Measurements from ENCODE around the gene AP1G1. TPM values are rescaled to one million over a fixed set of nuclear protein-coding genes. Genes with fewer than 3 reads are reported as not detected.

Gene AP1G1
- total and polyA plus RNA-seq, 2 donors (not counting 1 experiment from before 2014, with no cell fraction given): 55.5 to 102 TPM

GRCh38 chr16:71711789-71712188 is 96.8 kb downstream of the AP1G1 start:
- DNase-seq (ENCODE audit: low read depth in 2 of 2): no peak
- no peak overlapping the region for H3K4me2 ChIP-seq (ENCODE audit: extremely low read depth, insufficient read depth, low read length)
- TF ChIP-seq CTCF (conservative IDR thresholded peaks at IDR 0.05 in 1 of 2, IDR thresholded peaks at IDR 0.05 in 1 of 2; ENCODE audit: low read depth in 1 of 2, low read length in 2 of 2) (no peak), EZH2 (IDR thresholded peaks at IDR 0.05; ENCODE audit: low read length, missing control alignments) (no peak)

GRCh38 chr16:71709229-71709781 is 99.3 kb downstream of the AP1G1 start:
- Histone ChIP-seq H3K4me1 (ENCODE audit: control insufficient read depth, extremely low read depth, insufficient read depth, low read length) (peaks cover 11% of the 10 kb centered on the region), H4K20me1 (ENCODE audit: control insufficient read depth, extremely low read depth, insufficient read depth, low read length) (no peaks in the 10 kb centered on the region), H3K4me2 (ENCODE audit: extremely low read depth, insufficient read depth, low read length) (peak overlapping the region; percentile 54), H3K9me3 (ENCODE audit: control insufficient read depth, insufficient read depth, low read depth, low read length) (no peaks in the 10 kb centered on the region), H2AFZ (ENCODE audit: low read length) (no peak overlapping the region), H3K79me2 (ENCODE audit: control insufficient read depth, insufficient read depth, low read length) (peaks cover 4% of the 10 kb centered on the region), H3K27ac (ENCODE audit: insufficient read depth, low read length) (no peak overlapping the region), H3K36me3 (ENCODE audit: control insufficient read depth, insufficient read depth, low read length) (no peaks in the 10 kb centered on the region), H3K27me3 (ENCODE audit: control insufficient read depth, insufficient read depth, low read length) (no peaks in the 10 kb centered on the region), H3K9ac (ENCODE audit: insufficient read depth, low read length) (no peak overlapping the region), H3K4me3 (replicated peaks in 1 of 4; ENCODE audit: control extremely low read depth in 1 of 4, insufficient read depth in 1 of 4, low read depth in 3 of 4, low read length in 4 of 4) (no peak overlapping the region)
- DNase-seq (ENCODE audit: low read depth in 2 of 2): peak; percentile 34 to 82
- TF ChIP-seq EZH2 (IDR thresholded peaks at IDR 0.05; ENCODE audit: low read length, missing control alignments) (no peak), CTCF (conservative IDR thresholded peaks at IDR 0.05 in 1 of 2, IDR thresholded peaks at IDR 0.05 in 1 of 2; ENCODE audit: low read depth in 1 of 2, low read length in 2 of 2) (no peak)

More at GRCh38 chr16:71711789-71712188, 96.8 kb downstream of the AP1G1 start:
- H3K27ac ChIP-seq (ENCODE audit: insufficient read depth, low read length): no peak overlapping the region
- H2AFZ ChIP-seq (ENCODE audit: low read length): no peak overlapping the region
- no peaks in the 10 kb centered on the region for H3K36me3 ChIP-seq (ENCODE audit: control insufficient read depth, insufficient read depth, low read length)
- H3K4me3 ChIP-seq (replicated peaks in 1 of 4; ENCODE audit: control extremely low read depth in 1 of 4, insufficient read depth in 1 of 4, low read depth in 3 of 4, low read length in 4 of 4): no peak overlapping the region
- no peaks in the 10 kb centered on the region for H3K27me3 ChIP-seq (ENCODE audit: control insufficient read depth, insufficient read depth, low read length)
- H3K4me1 ChIP-seq (ENCODE audit: control insufficient read depth, extremely low read depth, insufficient read depth, low read length): peaks cover 11% of the 10 kb centered on the region
- H3K9me3 ChIP-seq (ENCODE audit: control insufficient read depth, insufficient read depth, low read depth, low read length): no peaks in the 10 kb centered on the region
- H4K20me1 ChIP-seq (ENCODE audit: control insufficient read depth, extremely low read depth, insufficient read depth, low read length): no peaks in the 10 kb centered on the region
- H3K79me2 ChIP-seq (ENCODE audit: control insufficient read depth, insufficient read depth, low read length): peaks cover 4% of the 10 kb centered on the region
- H3K9ac ChIP-seq (ENCODE audit: insufficient read depth, low read length): no peak overlapping the region

- H3K79me2 ChIP-seq (ENCODE audit: control insufficient read depth, insufficient read depth, low read length): peaks cover 4% of the 10 kb centered on the region
- H3K27me3 ChIP-seq (ENCODE audit: control insufficient read depth, insufficient read depth, low read length): no peaks in the 10 kb centered on the region
- no peak for TF ChIP-seq CTCF (conservative IDR thresholded peaks at IDR 0.05 in 1 of 2, IDR thresholded peaks at IDR 0.05 in 1 of 2; ENCODE audit: low read depth in 1 of 2, low read length in 2 of 2)
- no peak for TF ChIP-seq EZH2 (IDR thresholded peaks at IDR 0.05; ENCODE audit: low read length, missing control alignments)
- H3K9ac ChIP-seq (ENCODE audit: insufficient read depth, low read length): no peak overlapping the region
- no peaks in the 10 kb centered on the region for H4K20me1 ChIP-seq (ENCODE audit: control insufficient read depth, extremely low read depth, insufficient read depth, low read length)
- H3K9me3 ChIP-seq (ENCODE audit: control insufficient read depth, insufficient read depth, low read depth, low read length): no peaks in the 10 kb centered on the region
- no peak for DNase-seq (ENCODE audit: low read depth in 2 of 2)
- H3K27ac ChIP-seq (ENCODE audit: insufficient read depth, low read length): no peak overlapping the region
- H3K4me2 ChIP-seq (ENCODE audit: extremely low read depth, insufficient read depth, low read length): no peak overlapping the region
- H2AFZ ChIP-seq (ENCODE audit: low read length): no peak overlapping the region
- no peaks in the 10 kb centered on the region for H3K36me3 ChIP-seq (ENCODE audit: control insufficient read depth, insufficient read depth, low read length)
- H3K4me3 ChIP-seq (replicated peaks in 1 of 4; ENCODE audit: control extremely low read depth in 1 of 4, insufficient read depth in 1 of 4, low read depth in 3 of 4, low read length in 4 of 4): no peak overlapping the region
- H3K4me1 ChIP-seq (ENCODE audit: control insufficient read depth, extremely low read depth, insufficient read depth, low read length): peaks cover 11% of the 10 kb centered on the region
These were observed 99.9 kb downstream of the AP1G1 start for GRCh38 chr16:71708696-71709095.
